Suppressor macrophage treated with lipopolysaccharide for 4 hours (primary cell): Measurements from ENCODE around the gene G6PC2.
"Not testable (repeated sequence)": the region's sequence is repeated elsewhere in the genome, so short reads cannot be mapped to it uniquely, and the experiment has no call there.

ENCODE experiments used
- DNase-seq: peaks from one replicate; pipeline ENCODE4 v3.0.0-alpha.2; 2020

G6PC2 gene

GRCh38 chr2:168907940-168908662 lies 7.0 kb downstream of the G6PC2 start:
- no peak for DNase-seq

- DNase-seq = no peak
Measured at GRCh38 chr2:168910330-168910729, 9.2 kb downstream of the G6PC2 start.

GRCh38 chr2:168912466-168912865 lies 11.4 kb downstream of the G6PC2 start:
- DNase-seq = no peak

- DNase-seq = no peak
Measured at GRCh38 chr2:168912901-168913369, 11.8 kb downstream of the G6PC2 start.

GRCh38 chr2:168913495-168913894 lies 12.4 kb downstream of the G6PC2 start:
- no peak for DNase-seq

- no peak for DNase-seq
Measured at GRCh38 chr2:168915441-168916330, 14.6 kb downstream of the G6PC2 start.

- DNase-seq = no peak
Measured at GRCh38 chr2:168916331-168916675, 15.2 kb downstream of the G6PC2 start.

GRCh38 chr2:168920504-168921157 lies 19.5 kb downstream of the G6PC2 start:
- peak; percentile 60 for DNase-seq

GRCh38 chr2:168926621-168927386 lies 25.7 kb downstream of the G6PC2 start:
- no peak for DNase-seq

- DNase-seq = no peak
Measured at GRCh38 chr2:168928113-168928831, 27.2 kb downstream of the G6PC2 start.

GRCh38 chr2:168929031-168929430 lies 27.9 kb downstream of the G6PC2 start:
- no peak for DNase-seq

GRCh38 chr2:168930242-168930641 lies 29.2 kb downstream of the G6PC2 start:
- DNase-seq = no peak

- DNase-seq = not testable (repeated sequence)
Measured at GRCh38 chr2:168932174-168932573, 31.1 kb downstream of the G6PC2 start.

- no peak for DNase-seq
Measured at GRCh38 chr2:168934826-168935225, 33.7 kb downstream of the G6PC2 start.

- peak; percentile 68 for DNase-seq
Measured at GRCh38 chr2:168935810-168936581, 34.9 kb downstream of the G6PC2 start.

GRCh38 chr2:168939061-168939460 lies 38.0 kb downstream of the G6PC2 start:
- DNase-seq = no peak

- no peak for DNase-seq
Measured at GRCh38 chr2:168939918-168940317, 38.8 kb downstream of the G6PC2 start.

GRCh38 chr2:168941297-168941696 lies 40.2 kb downstream of the G6PC2 start:
- DNase-seq = no peak

GRCh38 chr2:168944065-168944464 lies 43.0 kb downstream of the G6PC2 start:
- no peak for DNase-seq

GRCh38 chr2:168945508-168945907 lies 44.4 kb downstream of the G6PC2 start:
- no peak for DNase-seq

GRCh38 chr2:168948621-168949212 lies 47.6 kb downstream of the G6PC2 start:
- DNase-seq = peak; percentile 46
